Erythroblast (primary cell): ENCODE measurements around the gene RASGRP2.

Experiments used
- GATA1 ChIP-seq: IDR thresholded peaks from 2 replicates; pipeline ENCODE4 v1.6.1; 2011; ENCODE audit warnings: low read depth, mild to moderate bottlenecking, control low read depth, low read length, moderate library complexity
- POLR2A ChIP-seq: IDR thresholded peaks from 2 replicates; pipeline ENCODE4 v1.6.1; 2011; ENCODE audit warnings: mild to moderate bottlenecking, low read length

DNA sequence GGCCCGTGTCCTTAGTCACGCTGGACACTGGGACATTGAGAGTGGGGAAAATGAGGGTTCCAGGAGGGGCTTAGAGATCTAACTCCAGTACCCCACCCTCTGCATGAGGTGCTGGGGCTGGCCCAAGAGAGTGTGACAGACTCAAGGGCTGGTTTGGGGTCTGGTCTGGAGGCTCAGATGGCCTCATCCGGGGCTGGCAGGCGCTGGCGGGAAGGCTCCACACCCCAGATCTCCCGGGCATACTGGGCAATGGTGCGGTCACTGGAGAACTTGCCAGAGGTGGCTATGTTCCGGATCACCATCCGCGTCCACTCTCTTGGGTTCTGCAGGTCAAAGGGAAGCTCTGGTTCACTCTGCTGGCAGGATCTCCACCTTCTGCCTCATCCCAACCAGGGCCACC is 2.5 kb upstream of the RASGRP2 start:
- no peak for TF ChIP-seq POLR2A
- TF ChIP-seq GATA1: no peak
